CD4-positive, alpha-beta T cell treated with Interleukin-1 beta for 1 hour (primary cell): ENCODE results near the gene CCDC187.

Experiments used
- DNase-seq, 2 donors: peaks; one replicate each; pipeline ENCODE4 v3.0.0-alpha.2; 2020 to 2022

Gene CCDC187

DNA sequence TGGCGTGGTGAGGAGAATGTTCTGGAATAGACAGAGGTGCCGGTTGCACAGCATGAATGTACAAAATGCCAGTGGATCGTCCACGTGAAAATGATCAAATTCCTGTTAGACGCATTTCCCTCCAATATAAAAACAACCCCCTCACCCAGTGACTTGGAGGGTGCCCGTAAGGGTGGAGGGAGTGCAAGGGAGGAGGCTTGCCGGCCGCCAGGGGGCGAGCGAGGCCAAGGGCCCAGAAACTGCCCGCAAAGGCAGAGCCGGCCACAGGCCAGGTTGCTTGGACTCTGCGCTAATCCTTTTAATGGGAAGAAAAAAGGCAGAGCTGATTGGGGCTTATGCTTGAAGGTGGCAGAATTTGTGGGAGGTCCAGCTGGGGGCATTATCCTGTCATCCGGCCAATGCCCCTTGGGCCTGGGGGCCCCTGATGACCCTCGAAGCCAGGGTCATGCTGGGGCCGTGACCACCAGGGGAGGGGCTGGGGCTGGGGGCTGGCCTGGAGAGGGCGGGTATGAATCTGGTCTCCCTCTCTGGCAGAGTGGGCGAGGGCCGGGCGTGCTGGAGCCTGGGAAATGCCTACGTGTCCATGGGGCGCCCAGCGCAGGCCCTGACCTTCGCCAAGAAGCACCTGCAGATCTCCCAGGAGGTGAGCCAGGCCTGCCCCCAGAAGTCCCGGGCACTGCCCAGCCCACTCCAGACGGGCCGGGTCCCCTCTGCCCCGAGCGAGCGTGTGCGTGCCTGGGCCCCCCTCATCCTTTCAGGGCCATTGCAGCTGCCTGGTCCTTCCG lies 35.5 kb upstream of the CCDC187 start:
- DNase-seq, result peak; percentile 42 to 46

DNA sequence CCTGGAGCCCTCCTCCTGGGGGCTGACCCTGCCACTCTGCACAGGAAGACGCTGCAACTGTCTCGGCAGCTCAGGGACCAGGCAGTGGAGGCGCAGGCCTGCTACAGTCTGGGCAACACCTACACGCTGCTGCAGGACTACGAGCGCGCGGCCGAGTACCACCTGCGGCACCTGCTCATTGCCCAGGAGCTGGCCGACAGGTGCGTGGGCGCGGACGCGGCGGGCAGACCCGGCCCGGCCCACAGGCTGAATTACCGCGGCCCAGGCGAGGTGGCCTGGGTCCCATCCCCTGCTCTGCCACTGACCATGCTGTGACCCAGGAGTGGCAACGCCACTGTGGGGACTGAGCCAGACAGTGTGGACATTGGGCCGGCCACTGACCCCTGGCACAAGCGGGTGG lies 34.6 kb upstream of the CCDC187 start:
- DNase-seq, result no peak

DNA sequence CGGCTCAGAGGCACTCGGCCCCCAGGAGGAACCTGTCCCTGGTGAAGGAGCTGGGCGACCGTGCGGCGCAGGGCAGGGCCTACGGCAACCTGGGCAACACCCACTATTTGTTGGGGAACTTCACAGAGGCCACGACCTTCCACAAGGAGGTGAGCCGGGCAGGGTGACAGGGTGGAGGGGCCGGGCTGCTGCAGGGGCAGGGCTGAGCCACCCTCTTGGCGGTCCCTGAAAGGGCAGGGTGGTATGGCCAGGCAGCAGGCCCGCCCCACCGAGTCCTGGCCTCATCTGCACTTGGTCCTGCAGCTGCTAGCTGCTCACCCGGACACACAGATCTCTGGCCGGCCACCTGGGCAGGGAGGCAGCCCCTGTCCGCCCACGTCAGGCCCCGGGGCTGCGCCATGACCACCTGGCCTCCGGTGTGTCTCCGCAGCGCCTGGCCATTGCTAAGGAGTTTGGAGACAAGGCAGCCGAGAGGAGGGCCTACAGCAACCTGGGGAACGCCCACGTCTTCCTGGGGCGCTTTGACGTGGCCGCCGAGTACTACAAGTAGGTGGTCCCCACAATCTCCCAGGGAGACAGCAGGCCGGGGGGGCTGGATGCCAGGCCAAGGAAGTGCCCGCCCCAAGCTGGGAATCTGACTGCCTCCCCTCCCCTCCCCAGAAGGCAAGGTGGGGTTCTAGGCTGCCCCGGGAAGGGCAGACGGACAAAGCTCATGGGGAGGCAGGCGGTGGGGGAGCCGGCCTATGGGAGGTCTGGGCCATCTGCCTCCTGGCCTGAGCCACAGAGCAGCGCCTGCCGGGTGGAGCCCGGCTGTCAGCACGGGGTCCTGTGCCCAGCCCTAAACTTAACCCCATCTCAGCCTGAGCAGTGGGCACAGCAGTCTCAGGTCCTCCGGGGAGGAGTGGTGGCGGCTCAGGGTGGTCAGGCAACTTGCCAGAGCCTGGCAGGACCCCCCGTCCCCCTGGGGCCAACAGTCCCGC lies 33.8 kb upstream of the CCDC187 start:
- DNase-seq, result no peak

DNA sequence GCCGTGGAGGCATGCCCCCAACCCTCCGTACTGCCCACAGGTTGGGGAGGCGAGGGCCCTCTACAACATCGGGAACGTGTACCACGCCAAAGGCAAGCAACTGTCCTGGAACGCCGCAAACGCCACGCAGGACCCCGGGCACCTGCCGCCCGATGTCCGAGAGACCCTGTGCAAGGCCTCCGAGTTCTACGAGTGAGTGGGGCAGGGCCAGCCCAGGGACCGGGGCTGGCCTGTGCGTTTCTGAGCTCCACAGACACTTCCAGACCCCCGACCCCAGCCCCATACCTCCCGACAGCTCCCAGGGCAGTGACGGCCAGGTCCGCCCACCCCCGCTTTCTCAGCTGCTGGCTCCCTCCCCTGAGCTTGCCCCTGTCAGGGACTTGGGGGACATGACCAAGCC lies 33.0 kb upstream of the CCDC187 start:
- DNase-seq, result no peak

DNA sequence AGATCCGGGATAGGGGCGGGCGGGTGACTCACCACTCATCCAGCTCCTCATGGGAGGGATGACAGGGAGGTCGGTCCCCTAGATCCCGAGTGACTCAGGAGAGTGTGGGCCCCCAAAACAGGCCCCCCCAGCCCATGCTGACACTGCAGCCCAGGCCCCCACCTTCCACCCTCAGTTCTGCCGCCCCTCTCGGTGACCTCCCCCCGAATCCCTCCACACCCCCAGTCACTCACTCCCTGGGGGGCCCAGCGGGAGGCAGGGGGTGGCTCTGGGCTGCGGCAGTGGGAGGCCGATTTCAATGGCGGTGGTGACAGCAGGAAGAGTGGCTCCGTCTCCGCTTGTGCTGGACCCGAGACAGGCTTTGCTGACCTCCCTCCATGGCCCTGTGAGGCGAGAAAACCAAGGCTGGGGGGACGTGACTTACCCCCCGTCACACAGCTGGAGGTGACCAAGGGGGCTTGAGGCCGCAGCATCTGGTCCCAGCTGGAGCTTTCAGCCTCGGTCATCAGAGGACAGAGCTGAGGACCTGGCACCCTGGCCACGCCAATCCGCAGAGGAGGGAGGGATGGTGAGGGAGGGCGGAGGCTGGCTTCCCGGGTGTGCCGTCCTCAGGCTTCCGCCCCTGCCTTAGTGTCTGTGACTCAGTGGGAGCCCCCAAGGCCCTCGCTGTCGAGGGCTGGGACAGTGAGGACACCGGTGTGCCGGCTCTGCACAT lies 32.4 kb upstream of the CCDC187 start:
- DNase-seq, result no peak

DNA sequence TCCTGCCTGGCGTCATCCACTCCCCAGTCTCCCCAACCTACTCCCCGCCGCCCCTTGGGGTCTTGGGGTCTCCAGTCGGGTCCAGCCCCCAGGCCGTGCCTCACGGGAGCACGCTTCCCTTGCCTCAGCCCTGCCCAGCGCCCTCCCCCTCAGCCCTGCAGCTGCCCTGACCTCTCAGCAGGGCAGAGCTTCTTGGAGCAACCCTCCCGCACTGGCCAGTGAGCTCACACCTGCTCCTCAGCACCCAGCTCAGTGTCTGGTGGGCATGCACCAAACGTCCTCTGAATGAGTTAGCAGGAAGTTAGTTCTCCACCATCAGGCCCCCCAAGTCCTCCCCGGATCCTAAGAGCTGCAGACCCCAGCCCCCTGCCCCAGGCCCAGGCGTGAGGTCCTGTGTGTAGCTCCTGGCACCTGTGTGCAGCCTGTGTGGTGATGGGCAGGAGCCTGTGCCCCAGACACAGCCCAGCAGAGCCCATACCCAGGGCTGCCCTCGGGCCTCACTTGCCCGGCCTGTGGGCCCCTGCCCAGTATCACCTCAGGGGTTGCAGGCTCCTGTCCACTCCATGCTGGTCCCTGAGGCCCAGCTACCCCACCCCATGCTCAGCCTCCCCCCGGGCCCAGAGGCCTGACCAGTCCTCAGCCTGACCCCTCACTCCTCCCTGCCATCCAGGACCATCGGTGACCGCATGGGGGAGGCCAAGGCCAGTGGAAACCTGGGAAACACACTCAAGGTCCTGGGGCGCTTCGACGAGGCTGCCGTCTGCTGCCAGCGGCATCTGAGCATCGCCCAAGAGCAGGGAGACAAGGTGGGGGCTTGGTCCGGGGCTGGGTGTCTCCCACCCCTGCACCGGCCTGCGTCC lies 31.6 kb upstream of the CCDC187 start:
- DNase-seq, result no peak

DNA sequence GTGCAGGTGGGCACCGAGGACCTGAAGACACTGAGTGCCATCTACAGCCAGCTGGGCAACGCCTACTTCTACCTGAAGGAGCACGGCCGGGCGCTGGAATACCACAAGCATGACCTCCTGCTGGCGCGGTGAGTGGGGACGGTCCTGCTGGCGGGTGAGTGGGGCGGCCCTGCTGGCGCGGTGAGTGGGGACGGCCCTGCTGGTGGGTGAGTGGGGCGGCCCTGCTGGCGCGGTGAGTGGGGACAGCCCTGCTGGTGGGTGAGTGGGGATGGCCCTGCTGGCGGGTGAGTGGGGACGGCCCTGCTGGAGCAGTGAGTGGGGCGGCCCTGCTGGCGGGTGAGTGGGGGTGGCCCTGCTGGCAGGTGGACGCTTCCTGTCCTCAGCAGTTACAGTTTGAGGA lies 30.6 kb upstream of the CCDC187 start:
- DNase-seq, result no peak

DNA sequence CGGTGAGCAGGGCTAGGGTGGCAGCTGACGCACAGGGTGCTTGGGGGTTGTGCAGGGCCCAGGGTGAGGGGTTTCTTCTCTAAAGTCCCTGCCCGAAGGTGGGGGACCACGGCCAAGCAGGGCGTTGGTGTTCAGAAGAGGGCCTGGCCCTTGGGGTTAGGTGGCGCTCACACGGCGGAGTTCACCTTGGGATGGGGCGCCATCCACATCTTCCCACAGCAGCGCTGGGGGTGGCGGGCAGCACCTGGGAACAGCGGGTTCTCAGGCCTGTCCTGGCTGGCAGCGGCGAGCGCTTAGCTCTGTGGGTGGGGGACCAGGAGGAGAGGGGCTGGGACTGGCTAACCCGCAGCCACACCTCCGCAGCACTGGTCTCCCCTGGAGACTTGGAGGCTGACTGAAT lies 29.6 kb upstream of the CCDC187 start:
- no peak for DNase-seq

DNA sequence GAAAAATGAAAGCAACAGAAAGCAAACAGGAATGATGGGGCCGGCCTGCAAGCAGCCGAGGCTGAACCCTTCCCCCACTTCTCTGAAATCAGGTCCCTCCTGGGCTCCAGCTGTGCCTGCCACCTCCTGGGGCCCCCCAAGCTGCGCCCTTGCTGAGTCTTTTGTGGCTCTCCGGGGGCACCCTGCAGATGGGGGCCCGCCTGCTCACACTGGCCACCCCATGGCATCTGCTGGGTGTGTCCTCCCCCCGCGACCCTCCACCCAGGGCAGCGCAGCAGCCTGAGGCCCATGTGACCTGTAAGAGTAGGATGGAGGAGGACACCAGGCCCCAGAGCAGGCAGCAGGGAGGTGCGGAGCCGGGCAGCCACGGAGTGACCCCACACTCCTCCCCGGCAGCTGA lies 29.2 kb upstream of the CCDC187 start:
- no peak for DNase-seq

DNA sequence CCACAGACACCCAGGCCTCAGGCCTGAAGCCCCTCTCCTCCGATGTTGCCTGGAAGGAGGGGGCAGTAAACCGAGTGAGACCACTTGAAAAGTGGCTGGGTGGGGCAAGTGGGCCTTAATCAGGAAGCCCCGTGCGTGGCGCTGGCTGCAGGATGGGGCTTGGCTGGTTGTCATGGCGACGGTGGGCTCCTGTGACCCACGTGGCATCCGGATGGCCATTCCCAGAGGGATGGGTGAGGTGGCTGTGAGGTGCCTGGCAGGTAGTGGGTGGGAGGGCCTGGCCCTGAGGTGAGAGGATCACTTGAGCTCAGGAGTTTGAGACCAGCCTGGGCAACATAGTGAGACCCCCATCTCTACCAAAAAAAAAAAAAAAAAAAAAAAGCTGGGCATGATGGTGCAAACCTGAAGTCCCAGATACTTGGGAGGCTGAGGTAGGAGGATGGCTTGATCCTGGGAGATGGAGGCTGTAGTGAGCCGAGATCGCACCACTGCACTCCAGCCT lies 28.6 kb upstream of the CCDC187 start:
- no peak for DNase-seq

DNA sequence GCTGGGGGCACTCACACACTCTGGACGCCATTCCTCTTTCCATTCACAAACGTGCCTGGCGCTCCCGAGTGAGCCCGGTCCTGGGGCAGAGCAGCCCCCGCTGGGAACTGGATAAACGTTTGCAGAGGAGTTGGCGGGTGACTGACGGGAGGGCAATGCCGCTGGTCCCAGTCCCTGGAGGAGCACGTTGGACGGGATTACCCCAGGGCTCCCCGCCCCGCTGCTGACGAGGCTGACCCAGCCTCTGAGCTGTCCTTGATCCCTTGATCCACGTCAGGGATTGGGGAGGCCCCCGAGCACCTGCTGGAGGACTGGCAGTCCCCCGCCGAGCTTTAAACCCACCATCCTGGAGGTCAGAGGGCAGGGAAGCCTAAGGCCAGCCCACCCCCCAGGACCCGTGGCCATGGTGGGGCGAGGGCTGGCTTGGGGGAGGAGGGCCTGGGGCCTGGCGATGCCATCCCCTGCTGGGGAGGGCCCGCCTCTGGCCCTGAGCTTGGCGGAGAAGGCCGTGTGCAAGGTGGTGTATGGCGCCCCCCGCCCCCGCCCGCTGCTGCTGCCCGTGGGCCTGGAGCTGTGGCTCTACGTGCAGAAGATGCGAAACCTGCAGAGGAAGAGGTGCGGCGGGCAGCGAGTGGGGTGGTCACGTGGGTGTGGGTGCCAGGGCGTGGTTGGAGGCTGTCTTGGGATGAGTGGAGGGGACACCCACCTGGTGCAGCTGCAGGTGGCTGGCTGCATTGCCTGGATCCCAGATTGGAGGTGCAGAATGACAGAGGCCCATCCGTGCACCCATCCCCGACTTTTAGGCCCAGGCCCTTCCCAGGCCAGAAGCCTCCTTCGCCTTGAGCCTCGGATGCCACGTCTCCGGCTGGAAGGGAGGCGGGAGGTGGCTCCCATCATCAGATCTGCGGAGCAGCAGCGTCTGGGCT lies 27.9 kb upstream of the CCDC187 start:
- no peak for DNase-seq

DNA sequence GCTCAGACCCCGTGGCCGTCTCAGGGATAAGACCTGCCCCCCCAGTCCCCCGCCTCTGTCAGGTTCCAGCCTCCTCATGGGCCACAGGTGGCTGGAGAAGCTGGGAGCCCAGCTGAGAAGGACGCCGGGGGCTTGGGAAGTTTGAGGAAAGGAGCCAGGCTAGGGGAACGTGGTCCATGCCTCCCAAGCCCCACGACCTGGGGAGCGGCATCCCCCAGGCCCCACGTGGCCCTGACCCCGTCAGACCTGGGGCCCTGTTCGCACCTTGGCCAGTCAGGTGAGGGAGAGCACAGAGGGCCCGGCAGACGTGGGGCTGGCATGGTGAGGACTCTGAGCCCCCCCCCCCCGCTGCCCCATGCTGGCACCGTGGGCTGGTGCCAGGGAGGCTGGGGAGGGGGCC lies 27.1 kb upstream of the CCDC187 start:
- no peak for DNase-seq

DNA sequence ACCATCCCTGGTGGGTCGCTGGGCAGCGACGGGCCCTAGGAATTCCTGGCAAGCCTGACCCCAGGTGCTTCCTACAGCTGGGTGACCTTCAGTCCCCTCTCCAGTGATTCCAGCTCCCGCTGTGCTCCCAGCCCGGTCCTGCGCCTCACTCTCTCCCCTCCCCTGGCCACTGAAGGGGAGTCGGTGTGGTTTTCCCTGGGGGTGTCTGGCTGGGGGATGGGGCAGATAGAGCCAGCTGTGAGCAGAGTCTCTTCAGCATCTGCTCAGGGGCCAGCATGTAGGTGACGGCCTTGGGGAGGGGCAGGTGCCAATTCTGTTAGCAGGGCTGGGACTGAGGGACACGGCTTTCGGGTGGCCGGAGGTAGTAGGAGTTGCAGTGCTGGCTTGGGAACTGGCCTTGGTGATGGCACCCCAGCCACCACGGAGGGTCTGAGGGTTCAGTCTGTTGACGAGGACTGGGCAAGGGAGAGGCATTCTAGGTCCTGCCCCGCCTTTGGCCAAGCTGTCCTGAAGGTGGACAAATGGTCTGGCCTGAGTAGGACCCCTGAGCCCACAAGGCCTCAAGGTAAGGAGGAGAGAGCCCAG lies 26.6 kb upstream of the CCDC187 start:
- DNase-seq, result no peak

DNA sequence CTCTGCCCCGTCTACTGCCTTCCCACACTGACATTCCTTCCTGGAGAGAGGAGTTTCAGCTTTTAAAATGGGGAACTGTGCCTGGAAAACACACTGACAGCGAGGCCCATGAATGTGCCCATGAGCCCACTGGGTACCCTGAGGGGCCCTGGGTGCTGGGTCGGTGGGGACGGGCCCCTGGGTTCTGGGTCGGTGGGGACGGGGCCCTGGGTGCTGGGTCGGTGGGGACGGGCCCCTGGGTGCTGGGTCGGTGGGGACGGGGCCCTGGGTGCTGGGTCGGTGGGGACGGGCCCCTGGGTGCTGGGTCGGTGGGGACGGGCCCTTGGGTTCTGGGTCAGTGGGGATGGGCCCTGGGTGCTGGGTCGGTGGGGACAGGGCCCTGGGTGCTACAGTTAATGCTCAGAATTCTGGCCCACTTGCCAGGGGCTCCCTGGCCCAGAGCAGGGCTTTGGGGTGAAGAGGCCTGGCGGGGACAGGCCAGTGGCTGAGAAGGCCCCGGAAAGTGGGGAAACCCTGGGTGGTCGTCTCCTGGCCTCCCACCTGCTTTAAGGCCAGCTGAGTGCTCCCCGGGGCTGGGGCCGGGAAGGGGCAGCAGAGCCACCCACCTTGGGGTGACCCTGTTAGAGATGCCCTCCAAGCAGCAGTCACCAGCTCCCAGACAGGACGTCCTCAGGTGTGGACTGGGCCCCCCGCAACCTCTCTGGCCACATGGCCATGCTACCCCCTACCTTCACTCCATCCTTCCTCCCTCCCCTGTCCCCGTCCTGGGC lies 25.9 kb upstream of the CCDC187 start:
- no peak for DNase-seq

DNA sequence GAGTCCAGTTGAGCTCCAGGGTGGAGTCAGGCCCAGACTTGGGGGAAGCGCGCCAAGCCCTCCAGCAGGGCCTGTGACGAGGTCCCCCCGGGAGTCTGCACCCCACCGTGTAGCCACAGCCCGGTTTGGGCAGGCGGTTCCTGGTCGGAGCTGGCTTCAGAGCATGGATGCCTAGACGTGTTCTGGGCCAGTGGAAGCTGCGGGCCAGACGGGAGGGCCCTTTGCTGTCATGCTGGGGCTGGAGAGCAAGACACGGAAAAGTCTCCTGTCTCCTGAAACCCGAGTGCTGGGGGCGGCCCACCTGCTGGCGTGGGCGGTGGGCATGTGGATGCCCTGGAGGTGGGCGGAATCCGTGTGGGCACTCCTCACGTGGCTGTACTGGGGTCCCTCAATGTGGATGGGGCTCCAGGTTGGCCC lies 25.3 kb upstream of the CCDC187 start:
- DNase-seq, result no peak

DNA sequence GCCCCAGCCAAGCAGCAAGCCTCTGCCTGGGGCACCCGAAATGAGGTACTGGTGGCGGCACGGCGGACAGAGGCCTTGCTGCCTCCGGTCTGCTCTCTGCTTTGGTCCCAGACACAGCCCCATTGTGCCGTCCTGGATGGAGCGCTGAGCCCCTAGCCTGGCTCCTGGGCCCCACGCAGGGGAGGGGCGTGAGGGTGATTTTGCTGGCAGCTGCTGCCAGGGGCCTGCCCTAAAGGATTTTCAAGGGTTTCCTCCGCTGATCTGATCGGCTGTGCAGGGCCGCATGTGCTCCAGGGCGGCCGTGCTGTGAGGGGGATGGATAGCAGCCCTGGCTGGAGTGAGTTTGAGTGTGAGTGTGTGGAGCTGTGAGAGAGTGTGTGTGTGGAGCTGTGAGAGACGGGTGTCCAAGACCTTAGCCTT lies 24.7 kb upstream of the CCDC187 start:
- no peak for DNase-seq

DNA sequence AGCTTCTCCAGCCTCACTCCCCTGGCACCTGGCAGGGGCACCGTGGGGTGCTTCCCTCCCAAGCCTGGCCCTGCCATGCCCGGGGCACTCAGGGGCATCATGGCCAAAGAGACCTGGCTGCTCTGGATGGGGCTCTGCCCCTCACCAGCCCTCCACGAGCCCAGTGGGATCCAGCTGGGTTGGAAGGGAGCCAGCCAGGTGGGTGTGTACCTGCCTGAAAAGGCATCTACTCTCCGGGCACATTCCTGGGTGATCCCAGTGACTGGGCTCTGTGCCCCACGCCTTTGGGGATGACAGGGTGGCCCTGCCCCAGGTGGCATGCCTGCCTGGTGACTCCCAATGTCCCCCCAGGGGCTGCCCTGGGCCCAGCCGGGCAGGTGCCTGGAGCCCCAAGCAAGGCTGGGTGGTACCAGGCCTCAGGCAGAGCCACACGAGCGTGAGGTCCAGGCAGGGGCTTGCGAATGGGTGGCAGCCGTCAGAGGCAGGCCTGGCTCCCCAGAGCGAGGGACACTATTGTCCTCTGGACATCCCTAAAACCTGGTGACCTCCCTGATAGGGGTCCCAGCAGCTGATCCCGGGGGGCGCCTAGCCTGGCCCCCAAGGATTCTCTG lies 24.2 kb upstream of the CCDC187 start:
- no peak for DNase-seq

DNA sequence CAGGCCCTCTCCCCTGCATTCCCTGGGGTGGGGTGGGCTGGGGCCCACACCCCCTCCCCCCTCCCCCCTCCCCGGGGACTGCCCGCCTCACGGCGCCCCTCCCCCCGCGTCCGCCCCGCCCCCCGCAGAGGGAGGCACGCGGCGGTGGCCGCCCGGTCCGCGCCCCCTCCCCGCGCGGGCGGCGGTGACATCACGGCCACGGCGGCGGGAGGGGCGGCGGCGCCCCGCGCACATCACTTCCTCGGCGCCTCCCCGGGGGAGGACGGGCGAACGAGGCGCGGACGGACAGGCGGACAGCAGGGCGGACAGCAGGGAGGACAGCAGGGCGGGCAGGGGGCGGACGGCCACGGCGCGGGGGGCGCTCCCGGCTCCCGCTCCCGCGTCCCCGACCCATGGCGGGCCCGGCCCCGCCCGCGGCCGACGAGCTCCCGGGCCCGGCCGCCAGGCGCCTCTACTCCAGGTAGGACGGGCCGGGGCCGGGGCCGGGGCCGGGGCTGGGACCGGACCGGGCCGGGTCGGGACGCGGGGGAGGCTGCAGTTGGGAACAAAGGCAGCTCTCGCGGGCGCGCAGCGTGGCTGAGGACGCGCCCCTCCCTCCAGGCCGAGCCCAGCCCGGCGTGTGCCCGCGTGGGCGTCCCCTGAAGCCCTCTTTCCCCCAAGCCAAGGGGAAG lies 23.5 kb upstream of the CCDC187 start, which contains the start of gene GPSM1:
GPSM1 (plus strand) TSS at position 236 of the 671 bp plus-strand sequence; CDS start at position 393, 157 bp downstream.
- DNase-seq, result peak; percentile 55 to 58
